K562 (cell line): ENCODE data around the gene LSS. TPM values are rescaled to one million over a fixed set of nuclear protein-coding genes. Genes with fewer than 3 reads are reported as not detected.

Source experiments
- BCLAF1 ChIP-seq, 2 experiments: fragments of 450-650 bp in 1 of 2; IDR thresholded peaks; 2 replicates each; pipeline ENCODE4 v1.6.1; 2011 to 2017; ENCODE audit warnings: low read depth in 2 of 2, antibody characterized with exemption in 1 of 2, borderline replicate concordance in 1 of 2, low read length in 1 of 2, mild to moderate bottlenecking in 1 of 2, mixed read lengths in 1 of 2; ENCODE audit not compliant: control insufficient read depth in 1 of 2
- CBX5 ChIP-seq: IDR thresholded peaks from 2 replicates; pipeline ENCODE4 v1.6.1; 2014; ENCODE audit warnings: low read depth, borderline replicate concordance
- E2F8 ChIP-seq: fragments of 450-650 bp; IDR thresholded peaks from 2 replicates; pipeline ENCODE4 v1.7.1; 2018; ENCODE audit warnings: mild to moderate bottlenecking, low read depth; ENCODE audit not compliant: partially characterized antibody
- FUS ChIP-seq: fragments of 200-400 bp; formaldehyde crosslinking; optimal IDR thresholded peaks from 2 replicates; pipeline ENCODE3; 2017; ENCODE audit warnings: low read depth, low read length
- MAX ChIP-seq: sonication (generic); formaldehyde crosslinking; IDR thresholded peaks from 2 replicates; pipeline ENCODE4 v1.9.0; 2022; ENCODE audit warnings: mild to moderate bottlenecking, missing genetic modification reagents
- SRSF1 ChIP-seq: fragments of 200-400 bp; formaldehyde crosslinking; IDR thresholded peaks from 2 replicates; pipeline ENCODE4 v1.6.1; 2017; ENCODE audit warnings: mild to moderate bottlenecking, low read depth, low read length, moderate library complexity
- polyA plus RNA-seq, 8 experiments: library from polyadenylated mRNA; depleted of rRNA in 4 of 8; stranded (reverse) in 5 of 8; unstranded in 3 of 8; fragments of >200 nt; fragmentation: Nextera tagmentation in 2 of 8; fragmentation: Illumina TruSeq in 1 of 8; extraction: Ambion mirVana in 2 of 8; extraction: Trizol in 1 of 8; gene quantifications; 2 replicates each; pipeline versions ENCODE4 v1.2.1 to v1.2.3, GENCODE V29; 2011 to 2014; ENCODE audit warnings: inconsistent platforms in 1 of 8, missing spikeins in 1 of 8
- total RNA-seq, 7 experiments: library from RNA; depleted of rRNA in 6 of 7; stranded (reverse); fragments of >200 nt in 6 of 7; fragmentation: Illumina TruSeq in 2 of 7; extraction: Trizol in 2 of 7; gene quantifications; 2 replicates each; pipeline versions ENCODE4 v1.2.1 to v1.2.3, GENCODE V29; 2011 to 2021; ENCODE audit warnings: low replicate concordance in 1 of 7

Gene LSS
- total and polyA plus RNA-seq, 9 of the 15 experiments (the other 6 are each of a cell fraction or from before 2014, with no cell fraction given) = 2.2 to 89.5 (median 37.4) TPM

GRCh38 chr21:46171996-46172862 is 56.3 kb downstream of the LSS start (continued):
- TF ChIP-seq E2F8 (no peak), MAX (CRISPR knock-in tag) (no peak), BCLAF1 (IDR thresholded peaks at IDR 0.05; ENCODE audit: borderline replicate concordance in 1 of 2, control insufficient read depth in 1 of 2, low read depth in 2 of 2, low read length in 1 of 2) (no peak), FUS (no peak), SRSF1 (no peak), CBX5 (no peak)
- TF ChIP-seq, all 486 proteins: peak for 4
